Osteoblast (primary cell): ENCODE data around the gene MESP1. TPM values are rescaled to one million over a fixed set of nuclear protein-coding genes. Genes with fewer than 3 reads are reported as not detected.

ENCODE experiments used
- DNase-seq: peaks from one replicate; pipeline ENCODE4 v3.0.0; 2011; ENCODE audit warnings: low spot score, mixed read lengths; ENCODE audit not compliant: insufficient read length; ENCODE audit errors: missing footprints
- H2AFZ ChIP-seq: 2 replicates; pipeline ENCODE4 v1.6.0; 2011; ENCODE audit warnings: mild to moderate bottlenecking, low read length
- H3K27ac ChIP-seq: 2 replicates; pipeline ENCODE4 v1.5.1; 2011; ENCODE audit warnings: mild to moderate bottlenecking, low read depth, low read length, moderate library complexity
- H3K27me3 ChIP-seq: 2 replicates; pipeline ENCODE4 v1.6.0; 2012; ENCODE audit warnings: mild to moderate bottlenecking, control low read depth, inconsistent platforms, low read length, moderate library complexity; ENCODE audit not compliant: insufficient read depth
- H3K36me3 ChIP-seq: 2 replicates; pipeline ENCODE4 v1.5.1; 2011; ENCODE audit warnings: mild to moderate bottlenecking, low read length, control low read depth, moderate library complexity; ENCODE audit not compliant: insufficient read depth
- H3K4me1 ChIP-seq: 2 replicates; pipeline ENCODE4 v1.5.1; 2011; ENCODE audit warnings: mild to moderate bottlenecking, low read length, control low read depth, moderate library complexity; ENCODE audit not compliant: insufficient read depth
- H3K4me2 ChIP-seq: 2 replicates; pipeline ENCODE4 v1.6.0; 2011; ENCODE audit warnings: mild to moderate bottlenecking, low read length; ENCODE audit not compliant: insufficient read depth
- H3K4me3 ChIP-seq: fragments of 200-600 bp; sonication (generic); 3 replicates; pipeline ENCODE4 v1.5.1; 2012; ENCODE audit warnings: mild to moderate bottlenecking, low read length, inconsistent platforms; ENCODE audit not compliant: insufficient read depth
- H3K79me2 ChIP-seq: 2 replicates; pipeline ENCODE4 v1.6.0; 2012; ENCODE audit warnings: mild to moderate bottlenecking, low read length, control low read depth, inconsistent platforms; ENCODE audit not compliant: insufficient read depth
- H3K9me3 ChIP-seq: 2 replicates; pipeline ENCODE4 v1.5.1; 2011; ENCODE audit warnings: low read depth, low read length, control low read depth
- H4K20me1 ChIP-seq: 2 replicates; pipeline ENCODE4 v1.6.0; 2012; ENCODE audit warnings: mild to moderate bottlenecking, low read length, control low read depth; ENCODE audit not compliant: insufficient read depth
- CTCF ChIP-seq: IDR thresholded peaks from 2 replicates; pipeline ENCODE4 v1.5.1; 2011; ENCODE audit warnings: mild to moderate bottlenecking, low read depth, low read length, moderate library complexity; ENCODE audit errors: extremely low read depth
- total RNA-seq: library from RNA; depleted of rRNA; stranded (reverse); fragments of >200 nt; gene quantifications from 2 replicates; pipeline ENCODE4 v1.2.3, GENCODE V29; 2012

MESP1 gene
- total RNA-seq, 1 donor: under 0.01 TPM

- H3K27me3 ChIP-seq: peaks cover 14% of the 10 kb centered on the region
- no peak overlapping the region for H3K4me3 ChIP-seq
Observed at GRCh38 chr15:89724621-89725020, 26.4 kb downstream of the MESP1 start.

GRCh38 chr15:89723031-89723430 is 28.0 kb downstream of the MESP1 start:
- H4K20me1 ChIP-seq: no peaks in the 10 kb centered on the region
- H2AFZ ChIP-seq: no peak overlapping the region
- no peak overlapping the region for H3K4me3 ChIP-seq
- no peak for TF ChIP-seq CTCF
- H3K4me1 ChIP-seq: no peaks in the 10 kb centered on the region
- no peak overlapping the region for H3K4me2 ChIP-seq
- no peak overlapping the region for H3K27ac ChIP-seq
- H3K79me2 ChIP-seq: no peaks in the 10 kb centered on the region
- H3K27me3 ChIP-seq: peaks cover 14% of the 10 kb centered on the region
- peaks cover 5% of the 10 kb centered on the region for H3K9me3 ChIP-seq
- H3K36me3 ChIP-seq: no peaks in the 10 kb centered on the region
- no peak for DNase-seq

More at GRCh38 chr15:89724621-89725020, 26.4 kb downstream of the MESP1 start:
- H3K9me3 ChIP-seq: peaks cover 5% of the 10 kb centered on the region
- no peaks in the 10 kb centered on the region for H4K20me1 ChIP-seq
- H2AFZ ChIP-seq: no peak overlapping the region
- no peaks in the 10 kb centered on the region for H3K36me3 ChIP-seq
- no peaks in the 10 kb centered on the region for H3K4me1 ChIP-seq
- no peaks in the 10 kb centered on the region for H3K79me2 ChIP-seq
- no peak overlapping the region for H3K4me2 ChIP-seq
- H3K27ac ChIP-seq: no peak overlapping the region
- TF ChIP-seq CTCF: no peak
- no peak for DNase-seq

GRCh38 chr15:89714775-89715174 is 36.3 kb downstream of the MESP1 start:
- Histone ChIP-seq H2AFZ (no peak overlapping the region), H3K79me2 (no peaks in the 10 kb centered on the region), H3K4me2 (no peak overlapping the region), H3K36me3 (no peaks in the 10 kb centered on the region), H4K20me1 (no peaks in the 10 kb centered on the region), H3K27ac (no peak overlapping the region), H3K27me3 (peaks cover 13% of the 10 kb centered on the region), H3K9me3 (no peaks in the 10 kb centered on the region), H3K4me1 (no peaks in the 10 kb centered on the region), H3K4me3 (no peak overlapping the region)
- no peak for TF ChIP-seq CTCF
- no peak for DNase-seq

GRCh38 chr15:89707577-89707976 is 43.5 kb downstream of the MESP1 start:
- no peaks in the 10 kb centered on the region for H3K79me2 ChIP-seq
- no peaks in the 10 kb centered on the region for H3K9me3 ChIP-seq
- no peak for TF ChIP-seq CTCF

More at GRCh38 chr15:89707577-89707976, 43.5 kb downstream of the MESP1 start:
- peaks cover 19% of the 10 kb centered on the region for H3K27me3 ChIP-seq
- H4K20me1 ChIP-seq: no peaks in the 10 kb centered on the region
- no peak overlapping the region for H2AFZ ChIP-seq
- H3K27ac ChIP-seq: no peak overlapping the region
- H3K4me2 ChIP-seq: no peak overlapping the region
- no peaks in the 10 kb centered on the region for H3K36me3 ChIP-seq
- DNase-seq: no peak
- no peak overlapping the region for H3K4me3 ChIP-seq
- H3K4me1 ChIP-seq: peaks cover 6% of the 10 kb centered on the region
